BE2C (cell line): ENCODE measurements around the gene GRID1.

Experiments used
- DNase-seq: peaks from one replicate; pipeline ENCODE4 v3.0.0-alpha.2; 2020
- H3K27me3 ChIP-seq: fragments of 250-450 bp; sonication (Bioruptor Pico); 2 replicates; pipeline ENCODE4 v1.5.1; 2020; ENCODE audit warnings: mild to moderate bottlenecking
- H3K36me3 ChIP-seq: fragments of 250-450 bp; sonication (Bioruptor Pico); 2 replicates; pipeline ENCODE4 v1.5.1; 2020; ENCODE audit warnings: mild to moderate bottlenecking
- H3K4me1 ChIP-seq: fragments of 250-450 bp; sonication (Bioruptor Pico); 2 replicates; pipeline ENCODE4 v1.5.1; 2020
- H3K4me3 ChIP-seq: 2 replicates; pipeline ENCODE4 v1.5.1; 2011; ENCODE audit warnings: low read depth, low read length
- H3K9me3 ChIP-seq: fragments of 250-450 bp; sonication (Bioruptor Pico); 2 replicates; pipeline ENCODE4 v1.5.1; 2020
- TF ChIP-seq, protein P1 (sequence below): IDR thresholded peaks from 2 replicates; pipeline ENCODE4 v1.5.1; 2012; ENCODE audit warnings: mild to moderate bottlenecking, low read depth, low read length

The GRID1 gene

DNA sequence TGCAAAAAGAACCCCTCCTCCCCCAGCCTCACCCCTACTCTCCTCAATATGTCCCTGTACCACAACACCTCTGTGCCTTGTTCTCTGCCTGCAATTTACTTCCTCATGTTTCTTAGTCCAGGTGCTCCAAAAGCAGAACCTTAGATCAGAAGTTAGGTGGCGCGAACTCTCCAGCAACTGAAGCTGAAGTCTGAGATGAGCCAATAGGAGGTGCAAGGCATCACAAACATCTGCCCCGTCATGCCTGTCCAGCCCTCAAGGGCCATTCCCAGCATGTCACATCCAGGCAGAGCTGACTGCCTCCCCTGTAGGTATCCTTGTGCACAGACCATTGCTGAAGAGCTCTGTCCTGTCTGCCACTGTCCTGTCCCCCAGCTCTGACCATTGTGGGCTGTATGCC, 508.8 kb downstream of the GRID1 start:
- no peaks in the 10 kb centered on the region for H3K27me3 ChIP-seq
- H3K36me3 ChIP-seq, result peaks cover 4% of the 10 kb centered on the region; the same call in 1 of the 2 replicates
- DNase-seq, result no peak
- peaks cover 1% of the 10 kb centered on the region; the same call in 1 of the 2 replicates for H3K4me1 ChIP-seq
- no peaks in the 10 kb centered on the region for H3K9me3 ChIP-seq
- TF ChIP-seq, protein P1, sequence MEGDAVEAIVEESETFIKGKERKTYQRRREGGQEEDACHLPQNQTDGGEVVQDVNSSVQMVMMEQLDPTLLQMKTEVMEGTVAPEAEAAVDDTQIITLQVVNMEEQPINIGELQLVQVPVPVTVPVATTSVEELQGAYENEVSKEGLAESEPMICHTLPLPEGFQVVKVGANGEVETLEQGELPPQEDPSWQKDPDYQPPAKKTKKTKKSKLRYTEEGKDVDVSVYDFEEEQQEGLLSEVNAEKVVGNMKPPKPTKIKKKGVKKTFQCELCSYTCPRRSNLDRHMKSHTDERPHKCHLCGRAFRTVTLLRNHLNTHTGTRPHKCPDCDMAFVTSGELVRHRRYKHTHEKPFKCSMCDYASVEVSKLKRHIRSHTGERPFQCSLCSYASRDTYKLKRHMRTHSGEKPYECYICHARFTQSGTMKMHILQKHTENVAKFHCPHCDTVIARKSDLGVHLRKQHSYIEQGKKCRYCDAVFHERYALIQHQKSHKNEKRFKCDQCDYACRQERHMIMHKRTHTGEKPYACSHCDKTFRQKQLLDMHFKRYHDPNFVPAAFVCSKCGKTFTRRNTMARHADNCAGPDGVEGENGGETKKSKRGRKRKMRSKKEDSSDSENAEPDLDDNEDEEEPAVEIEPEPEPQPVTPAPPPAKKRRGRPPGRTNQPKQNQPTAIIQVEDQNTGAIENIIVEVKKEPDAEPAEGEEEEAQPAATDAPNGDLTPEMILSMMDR, result no peak
- no peak overlapping the region for H3K4me3 ChIP-seq

DNA sequence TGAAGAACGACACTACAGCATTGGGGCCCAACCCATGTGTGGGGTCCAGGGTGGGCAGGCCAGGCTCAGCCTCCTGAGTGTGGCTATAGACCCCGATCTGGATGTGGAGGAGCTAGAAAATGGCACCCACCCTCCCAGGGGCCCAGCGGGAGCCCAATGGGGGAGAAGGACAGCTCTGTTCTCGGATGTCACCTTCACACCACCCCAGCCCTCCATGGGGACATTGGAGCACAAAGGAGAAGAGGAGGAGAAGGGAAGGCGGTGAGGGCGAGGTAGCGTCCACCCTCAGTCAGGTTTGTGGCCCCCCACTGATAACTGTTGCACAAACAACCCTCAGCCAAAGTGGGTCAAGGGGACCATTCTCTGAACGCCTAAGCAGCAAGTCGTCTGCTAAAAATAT, 509.3 kb downstream of the GRID1 start:
- Histone ChIP-seq H3K4me1 (no peaks in the 10 kb centered on the region), H3K9me3 (no peaks in the 10 kb centered on the region), H3K4me3 (no peak overlapping the region), H3K27me3 (no peaks in the 10 kb centered on the region), H3K36me3 (peaks cover 4% of the 10 kb centered on the region; the same call in 1 of the 2 replicates)
- TF ChIP-seq, protein P1, result no peak
- DNase-seq, result no peak

- no peak overlapping the region for H3K4me3 ChIP-seq
- TF ChIP-seq, protein P1, result no peak
- DNase-seq, result no peak
- no peaks in the 10 kb centered on the region; the same call in 1 of the 2 replicates for H3K4me1 ChIP-seq
- no peaks in the 10 kb centered on the region for H3K27me3 ChIP-seq
- H3K36me3 ChIP-seq, result peaks cover 4% of the 10 kb centered on the region; the same call in 1 of the 2 replicates
- H3K9me3 ChIP-seq, result no peaks in the 10 kb centered on the region
Observed at GRCh38 chr10:85851934-85852333, 514.7 kb downstream of the GRID1 start.

DNA sequence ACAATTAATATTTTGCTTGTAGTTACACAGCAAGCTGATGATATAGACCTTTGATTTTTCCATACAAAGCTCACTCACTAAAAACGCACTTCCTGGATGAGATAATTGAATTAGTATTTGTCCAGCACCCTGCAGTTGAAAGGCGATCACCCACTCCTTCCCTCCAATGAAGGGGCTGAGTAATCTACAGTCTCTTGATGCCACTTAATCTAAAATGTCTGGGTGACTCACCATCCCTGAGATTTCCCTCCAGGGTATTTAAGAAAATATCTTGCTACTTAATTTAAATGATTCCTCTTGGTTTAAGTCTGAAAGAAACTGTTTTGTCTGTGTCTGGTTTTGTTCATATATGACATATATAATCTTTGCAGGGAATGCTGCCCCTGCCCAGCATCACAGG, 515.3 kb downstream of the GRID1 start:
- Histone ChIP-seq H3K27me3 (no peaks in the 10 kb centered on the region), H3K36me3 (peaks cover 4% of the 10 kb centered on the region; the same call in 1 of the 2 replicates), H3K4me3 (no peak overlapping the region), H3K9me3 (no peaks in the 10 kb centered on the region), H3K4me1 (no peaks in the 10 kb centered on the region; the same call in 1 of the 2 replicates)
- TF ChIP-seq, protein P1, result no peak
- DNase-seq, result no peak

DNA sequence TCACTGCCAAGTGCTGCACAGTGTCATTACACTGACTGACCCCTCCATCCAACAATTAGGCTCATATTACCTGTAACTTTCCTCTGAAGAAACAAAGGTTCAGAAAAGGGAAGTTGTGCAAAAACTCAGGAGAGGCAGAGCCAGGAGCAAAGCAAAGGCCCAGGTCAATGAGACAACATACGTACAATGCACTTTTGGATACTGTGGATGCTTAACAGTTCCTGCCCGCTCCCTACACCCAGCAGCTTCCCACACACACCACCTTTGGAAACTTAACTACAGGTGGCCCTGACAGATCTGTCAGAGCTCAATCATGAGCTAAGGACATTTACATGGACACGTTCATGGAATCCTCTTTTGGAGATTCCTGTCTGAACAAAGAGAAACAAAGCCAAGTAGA, 515.9 kb downstream of the GRID1 start:
- TF ChIP-seq, protein P1, result no peak
- no peak overlapping the region for H3K4me3 ChIP-seq
- no peaks in the 10 kb centered on the region; the same call in 1 of the 2 replicates for H3K36me3 ChIP-seq
- no peaks in the 10 kb centered on the region for H3K9me3 ChIP-seq
- H3K4me1 ChIP-seq, result no peaks in the 10 kb centered on the region; the same call in 1 of the 2 replicates
- H3K27me3 ChIP-seq, result no peaks in the 10 kb centered on the region
- no peak for DNase-seq

- no peak overlapping the region for H3K4me3 ChIP-seq
- DNase-seq, result no peak
- no peaks in the 10 kb centered on the region for H3K27me3 ChIP-seq
- H3K36me3 ChIP-seq, result no peaks in the 10 kb centered on the region; the same call in 1 of the 2 replicates
- no peaks in the 10 kb centered on the region for H3K9me3 ChIP-seq
- TF ChIP-seq, protein P1, result no peak
- no peaks in the 10 kb centered on the region; the same call in 1 of the 2 replicates for H3K4me1 ChIP-seq
Observed at GRCh38 chr10:85849315-85849714, 517.3 kb downstream of the GRID1 start.
